ENCODE results near the gene PEMT. TPM values are rescaled to one million over a fixed set of nuclear protein-coding genes. Genes with fewer than 3 reads are reported as not detected.

Gene PEMT
- total and polyA plus RNA-seq, 2 of the 8 experiments (the other 6 are each of a cell fraction or from before 2014, with no cell fraction given), result 42.0 to 118 TPM

- H3K79me2 ChIP-seq (ENCODE audit: control insufficient read depth in 1 of 2, insufficient read depth in 2 of 2, low read length in 2 of 2), result no peaks in the 10 kb centered on the region
- no peak overlapping the region for H3K4me2 ChIP-seq (ENCODE audit: insufficient read depth in 1 of 2, low read depth in 2 of 2, low read length in 2 of 2)
- no peak overlapping the region for H2BK12ac ChIP-seq (ENCODE audit: low read depth, low read length)
- H3K27ac ChIP-seq (ENCODE audit: low read depth, low read length), result no peak overlapping the region; the same call in 1 of the 2 replicates
- no peak overlapping the region for H3K9ac ChIP-seq (replicated peaks in 1 of 4; ENCODE audit: extremely low read depth in 1 of 4, low read depth in 3 of 4, low read length in 3 of 4)
- H3K56ac ChIP-seq (replicated peaks; ENCODE audit: insufficient read length, low read depth, low read length), result no peak overlapping the region
- no peaks in the 10 kb centered on the region for H3K27me3 ChIP-seq (replicated peaks in 1 of 4; ENCODE audit: control insufficient read depth in 3 of 4, extremely low read depth in 1 of 4, insufficient read depth in 3 of 4, low read length in 3 of 4)
- no peak overlapping the region for H3K23ac ChIP-seq (ENCODE audit: insufficient read length)
- H2BK120ac ChIP-seq (replicated peaks; ENCODE audit: low read depth, low read length), result no peak overlapping the region
- H3K36me3 ChIP-seq (ENCODE audit: control insufficient read depth in 2 of 4, insufficient read depth in 4 of 4, low read length in 3 of 4), result no peaks in the 10 kb centered on the region
- POLR2A ChIA-PET (ENCODE audit: partially characterized antibody), result interaction anchor here (1.7 kb wide), 1 partner anchor 67 kb away, joined by 10 read pairs; the partner anchor contains the start of gene RASD1
- peak overlapping the region; percentile 71; the same call in 1 of the 2 replicates for H2BK5ac ChIP-seq (ENCODE audit: low read depth, low read length)
- FAIRE-seq (no peak), DNase-seq (ENCODE audit: low read depth in 1 of 2, low spot score in 2 of 2) (no peak)
- H2BK15ac ChIP-seq (ENCODE audit: low read length), result 0 out of 2 replicates have a peak overlapping the region, but pooled peaks have one; percentile 18
- H3K23me2 ChIP-seq (ENCODE audit: low read depth, low read length), result no peaks in the 10 kb centered on the region
- CTCF ChIA-PET (ENCODE audit: partially characterized antibody), result interaction anchor here (1.0 to 9.7 kb wide), 14 partner anchors 8 to 207 kb away, joined by 3 to 81 read pairs (median 3); partner anchors contain the start of gene RASD1
- no peak overlapping the region for H3K4ac ChIP-seq (replicated peaks; ENCODE audit: insufficient read length, low read depth, low read length)
- H3K4me3 ChIP-seq (ENCODE audit: extremely low read depth in 1 of 4, insufficient read depth in 2 of 4, low read depth in 3 of 4, low read length in 4 of 4), result no peak overlapping the region
- no peak overlapping the region for H3K14ac ChIP-seq (ENCODE audit: insufficient read length)
- no peak overlapping the region for H4K5ac ChIP-seq (ENCODE audit: insufficient read length, low read depth, low read length)
- peak overlapping the region; percentile 52 for H4K91ac ChIP-seq (replicated peaks; ENCODE audit: insufficient read length, low read length)
- 77% methylated on average over 3 of the region's 4 CpGs; no CpG with 5 or more reads in 1 of the 2 experiments for WGBS, 2 experiments (ENCODE audit: extremely low coverage in 1 of 2, insufficient coverage in 1 of 2, insufficient read length in 1 of 2, insufficient replicate concordance in 2 of 2, low coverage in 1 of 2, low lambda C conversion rate in 2 of 2, missing lambda C conversion rate in 1 of 2)
- H3K9me3 ChIP-seq (ENCODE audit: insufficient read depth in 2 of 2, low read depth in 1 of 2, low read length in 1 of 2), result no peaks in the 10 kb centered on the region
- no peak overlapping the region for H2AFZ ChIP-seq (ENCODE audit: low read length)
- no peak overlapping the region for H4K8ac ChIP-seq (ENCODE audit: extremely low read depth, insufficient read depth, low read length)
- H4K20me1 ChIP-seq (replicated peaks in 1 of 2; ENCODE audit: control insufficient read depth in 1 of 2, insufficient read depth in 2 of 2, low read length in 2 of 2), result peaks cover 2% of the 10 kb centered on the region in 2 experiments
- peaks cover 0 to 13% (median 8%) of the 10 kb centered on the region in 4 experiments; a peak in 5 of 7 replicates for H3K4me1 ChIP-seq (replicated peaks in 1 of 4; ENCODE audit: control insufficient read depth in 3 of 4, insufficient read depth in 4 of 4, low read length in 3 of 4)
- no peak overlapping the region for H2BK20ac ChIP-seq (ENCODE audit: low read length)
- H3K79me1 ChIP-seq (ENCODE audit: low read depth, low read length), result peaks cover 5% of the 10 kb centered on the region
- no peak overlapping the region for H2AK5ac ChIP-seq (ENCODE audit: low read depth, low read length)
- H3K18ac ChIP-seq (ENCODE audit: extremely low read depth, low read length), result no peak overlapping the region; the same call in 1 of the 2 replicates
- TF ChIP-seq POU5F1 (IDR thresholded peaks at IDR 0.05; ENCODE audit: low read depth, low read length), result no peak
- TF ChIP-seq ATF2 (IDR thresholded peaks at IDR 0.05; ENCODE audit: low read length), result no peak
- TF ChIP-seq ZNF274 (IDR thresholded peaks at IDR 0.05; ENCODE audit: borderline replicate concordance, extremely low read depth, low read length), result no peak
- TF ChIP-seq KDM5A (IDR thresholded peaks at IDR 0.05; ENCODE audit: low read length), result no peak
- no peak for TF ChIP-seq TEAD4 (IDR thresholded peaks at IDR 0.05; ENCODE audit: low read depth, low read length)
- TF ChIP-seq SP2 (IDR thresholded peaks at IDR 0.05; ENCODE audit: low read length), result no peak
- TF ChIP-seq KDM4A (IDR thresholded peaks at IDR 0.05; ENCODE audit: low read depth, low read length, severe bottlenecking), result no peak
- no peak for TF ChIP-seq EP300 (IDR thresholded peaks at IDR 0.05; ENCODE audit: borderline replicate concordance in 1 of 2, low read depth in 2 of 2, low read length in 2 of 2)
- TF ChIP-seq CHD1 (IDR thresholded peaks at IDR 0.05; ENCODE audit: low read depth, low read length), result no peak
- TF ChIP-seq BCL11A (IDR thresholded peaks at IDR 0.05; ENCODE audit: low read depth in 2 of 2, low read length in 2 of 2), result no peak
- TF ChIP-seq CEBPB (IDR thresholded peaks at IDR 0.05; ENCODE audit: low read depth, low read length), result no peak
- no peak for TF ChIP-seq YY1 (IDR thresholded peaks at IDR 0.05; ENCODE audit: low read depth, low read length)
- no peak for TF ChIP-seq POLR2A (IDR thresholded peaks at IDR 0.05; ENCODE audit: control extremely low read depth in 1 of 2, low read depth in 2 of 2, low read length in 2 of 2)
Observed at GRCh38 chr17:17564323-17564722, 27.2 kb downstream of the PEMT start.

All from H1 (cell line).